Mammary epithelial cell (primary cell): Measurements from ENCODE around the gene CYP2R1.

Experiments used
- CTCF ChIP-seq, 2 donors: IDR thresholded peaks in 1 of 2; conservative IDR thresholded peaks in 1 of 2; 2 replicates each; pipeline ENCODE4 v1.5.1; 2011 to 2012; ENCODE audit warnings: inconsistent platforms in 2 of 2, low read length in 2 of 2, mild to moderate bottlenecking in 2 of 2, control low read depth in 1 of 2, low read depth in 1 of 2; ENCODE audit not compliant: insufficient read depth in 1 of 2; ENCODE audit errors: extremely low read depth in 1 of 2
- EZH2 ChIP-seq: IDR thresholded peaks from 2 replicates; pipeline ENCODE4 v1.6.1; 2012; ENCODE audit warnings: low read length, inconsistent platforms, borderline replicate concordance

- TF ChIP-seq CTCF (conservative IDR thresholded peaks at IDR 0.05 in 1 of 2, IDR thresholded peaks at IDR 0.05 in 1 of 2; ENCODE audit: extremely low read depth in 1 of 2, insufficient read depth in 1 of 2, low read depth in 1 of 2, low read length in 2 of 2): no peak
- TF ChIP-seq EZH2: no peak
Measured at GRCh38 chr11:14882196-14882595, 9.8 kb downstream of the CYP2R1 start.
